Activated CD4-positive, alpha-beta T cell treated with anti-CD3 and anti-CD28 coated beads, Interleukin-2, amount 10 ng/mL, durations not matched to agents 7 days and 5 days (primary cell): ENCODE results near the gene TYW5. TPM values are rescaled to one million over a fixed set of nuclear protein-coding genes. Genes with fewer than 3 reads are reported as not detected.
A peak's percentile ranks its signal among the peaks of the same experiment; 100 is the strongest.

Experiments
- CTCF ChIA-PET: fragments of 350-600 bp; sonication (Branson Sonifier 250); formaldehyde crosslinking; loops from one replicate; lab custom pipeline; 2021; ENCODE audit warnings: antibody characterized with exemption; lab: Charles Lee
- POLR2A ChIA-PET: fragments of 350-600 bp; sonication (Branson Sonifier 250); formaldehyde crosslinking; loops from one replicate; lab custom pipeline; 2021; ENCODE audit warnings: antibody characterized with exemption; lab: Charles Lee
- DNase-seq: peaks from one replicate; pipeline ENCODE4 v3.0.0-alpha.2; 2020
- H3K27ac Mint-ChIP-seq: one replicate; pipeline ENCODE4 v1.8.0; 2021; ENCODE audit warnings: mild to moderate bottlenecking, moderate library complexity, mixed read lengths
- H3K27me3 Mint-ChIP-seq: one replicate; pipeline ENCODE4 v1.8.0; 2021; ENCODE audit warnings: mixed read lengths
- H3K36me3 Mint-ChIP-seq: one replicate; pipeline ENCODE4 v1.8.0; 2021; ENCODE audit warnings: low read depth, mixed read lengths
- H3K4me1 Mint-ChIP-seq: one replicate; pipeline ENCODE4 v1.8.0; 2021; ENCODE audit warnings: mixed read lengths
- H3K4me3 Mint-ChIP-seq: one replicate; pipeline ENCODE4 v1.8.0; 2021; ENCODE audit warnings: mild to moderate bottlenecking, moderate library complexity, mixed read lengths
- H3K9me3 Mint-ChIP-seq: one replicate; pipeline ENCODE4 v1.8.0; 2021; ENCODE audit warnings: mixed read lengths
- total RNA-seq, 2 experiments: library from RNA; stranded (reverse); gene quantifications; one replicate each; pipeline ENCODE4 v1.2.3, GENCODE V29; 2021

Gene TYW5
- total RNA-seq, 2 experiments from 2014 or later, result 7.9 to 8.5 TPM

GRCh38 chr2:199910338-199911051 lies 44.8 kb downstream of the TYW5 start:
- peaks cover 26% of the 10 kb centered on the region for H3K4me1 Mint-ChIP-seq
- H3K27me3 Mint-ChIP-seq, result peaks cover 4% of the 10 kb centered on the region
- no peaks in the 10 kb centered on the region for H3K9me3 Mint-ChIP-seq
- CTCF ChIA-PET, result interaction anchor here (1.2 to 1.4 kb wide), 2 partner anchors 9 to 14 kb away, joined by 3 read pairs; no protein-coding TSS in a partner anchor
- H3K27ac Mint-ChIP-seq, result peak overlapping the region; percentile 92
- POLR2A ChIA-PET, result no interaction called here
- H3K36me3 Mint-ChIP-seq, result peaks cover 19% of the 10 kb centered on the region
- H3K4me3 Mint-ChIP-seq, result peak overlapping the region; percentile 92
- DNase-seq, result no peak

GRCh38 chr2:199907008-199907714 lies 48.1 kb downstream of the TYW5 start:
- H3K27me3 Mint-ChIP-seq, result peaks cover 4% of the 10 kb centered on the region
- DNase-seq, result no peak
- peaks cover 10% of the 10 kb centered on the region for H3K4me1 Mint-ChIP-seq
- POLR2A ChIA-PET, result interaction anchor here (0.6 kb wide), 1 partner anchor 130 kb away, joined by 3 read pairs; no protein-coding TSS in a partner anchor
- peaks cover 4% of the 10 kb centered on the region for H3K36me3 Mint-ChIP-seq
- no peak overlapping the region for H3K27ac Mint-ChIP-seq
- H3K4me3 Mint-ChIP-seq, result no peak overlapping the region
- CTCF ChIA-PET, result no interaction called here
- H3K9me3 Mint-ChIP-seq, result no peaks in the 10 kb centered on the region

GRCh38 chr2:199903111-199903510 lies 52.2 kb downstream of the TYW5 start:
- CTCF ChIA-PET, result no interaction called here
- no peak for DNase-seq
- Mint-ChIP-seq H3K4me1 (no peaks in the 10 kb centered on the region), H3K4me3 (no peak overlapping the region), H3K36me3 (peaks cover under 1% of the 10 kb centered on the region), H3K9me3 (no peaks in the 10 kb centered on the region), H3K27ac (no peak overlapping the region), H3K27me3 (peaks cover 4% of the 10 kb centered on the region)
- POLR2A ChIA-PET, result no interaction called here

GRCh38 chr2:199902486-199903110 lies 52.7 kb downstream of the TYW5 start:
- H3K27me3 Mint-ChIP-seq, result peaks cover 4% of the 10 kb centered on the region
- H3K4me1 Mint-ChIP-seq, result no peaks in the 10 kb centered on the region
- DNase-seq, result no peak
- H3K36me3 Mint-ChIP-seq, result no peaks in the 10 kb centered on the region
- no peak overlapping the region for H3K4me3 Mint-ChIP-seq
- no peaks in the 10 kb centered on the region for H3K9me3 Mint-ChIP-seq
- ChIA-PET POLR2A (no interaction called here), CTCF (interaction anchor here (0.8 kb wide), 1 partner anchor 8 kb away, joined by 3 read pairs; the partner anchor contains the start of gene C2orf69)
- H3K27ac Mint-ChIP-seq, result no peak overlapping the region

- Mint-ChIP-seq H3K27ac (no peak overlapping the region), H3K4me3 (no peak overlapping the region), H3K4me1 (no peaks in the 10 kb centered on the region), H3K27me3 (peaks cover 4% of the 10 kb centered on the region), H3K36me3 (no peaks in the 10 kb centered on the region), H3K9me3 (no peaks in the 10 kb centered on the region)
- POLR2A ChIA-PET, result no interaction called here
- no peak for DNase-seq
- CTCF ChIA-PET, result interaction anchor here (0.8 kb wide), 1 partner anchor 9 kb away, joined by 3 read pairs; the partner anchor contains the start of gene C2orf69
Measured at GRCh38 chr2:199901942-199902341, 53.3 kb downstream of the TYW5 start.

GRCh38 chr2:199896617-199897016 lies 58.7 kb downstream of the TYW5 start:
- Mint-ChIP-seq H3K9me3 (no peaks in the 10 kb centered on the region), H3K27me3 (peaks cover 5% of the 10 kb centered on the region), H3K4me1 (no peaks in the 10 kb centered on the region), H3K36me3 (no peaks in the 10 kb centered on the region), H3K4me3 (no peak overlapping the region), H3K27ac (no peak overlapping the region)
- CTCF ChIA-PET, result interaction anchor here (1.4 kb wide), 1 partner anchor 14 kb away, joined by 3 read pairs; the partner anchor contains the start of gene C2orf69
- POLR2A ChIA-PET, result no interaction called here
- no peak for DNase-seq

GRCh38 chr2:199895406-199895805 lies 59.9 kb downstream of the TYW5 start:
- CTCF ChIA-PET, result no interaction called here
- H3K4me1 Mint-ChIP-seq, result no peaks in the 10 kb centered on the region
- no peaks in the 10 kb centered on the region for H3K36me3 Mint-ChIP-seq
- DNase-seq, result no peak
- peaks cover 12% of the 10 kb centered on the region for H3K27me3 Mint-ChIP-seq
- POLR2A ChIA-PET, result no interaction called here
- H3K27ac Mint-ChIP-seq, result no peak overlapping the region
- no peak overlapping the region for H3K4me3 Mint-ChIP-seq
- H3K9me3 Mint-ChIP-seq, result no peaks in the 10 kb centered on the region

- Mint-ChIP-seq H3K4me3 (no peak overlapping the region), H3K36me3 (no peaks in the 10 kb centered on the region), H3K9me3 (no peaks in the 10 kb centered on the region), H3K27ac (no peak overlapping the region), H3K27me3 (peaks cover 3% of the 10 kb centered on the region), H3K4me1 (no peaks in the 10 kb centered on the region)
- ChIA-PET POLR2A (no interaction called here), CTCF (interaction anchor here (0.5 kb wide), 1 partner anchor 196 kb away, joined by 3 read pairs; no protein-coding TSS in a partner anchor)
- no peak for DNase-seq
Measured at GRCh38 chr2:199883474-199884212, 71.6 kb downstream of the TYW5 start.

- no peaks in the 10 kb centered on the region for H3K9me3 Mint-ChIP-seq
- DNase-seq, result no peak
- H3K27me3 Mint-ChIP-seq, result peaks cover 7% of the 10 kb centered on the region
- no peaks in the 10 kb centered on the region for H3K36me3 Mint-ChIP-seq
- no peak overlapping the region for H3K27ac Mint-ChIP-seq
- no peaks in the 10 kb centered on the region for H3K4me1 Mint-ChIP-seq
- ChIA-PET POLR2A (no interaction called here), CTCF (no interaction called here)
- H3K4me3 Mint-ChIP-seq, result no peak overlapping the region
Measured at GRCh38 chr2:199882667-199883066, 72.6 kb downstream of the TYW5 start.

Other genes starting within 250 kb of the TYW5 start
- 1 to 10 TPM; 2.3 to 2.4 TPM for gene FTCDNL1, start 104.3 kb downstream of the TYW5 start, total RNA-seq
- 10 to 100 TPM; 18.0 to 18.4 TPM for gene C2orf69, start 44.2 kb downstream of the TYW5 start, total RNA-seq
- gene MAIP1, start 91 bp upstream of the TYW5 start, total RNA-seq, result 10 to 100 TPM; 20.6 to 20.7 TPM